AG10803 (cell line): ENCODE data around the gene ELN.

Source experiments
- DNase-seq: peaks from one replicate; pipeline ENCODE4 v3.0.0; 2010; ENCODE audit warnings: low read depth
- H3K4me3 ChIP-seq: 2 replicates; pipeline ENCODE4 v1.5.1; 2011; ENCODE audit warnings: mild to moderate bottlenecking, low read length, control low read depth
- TF ChIP-seq, protein P1 (sequence below): conservative IDR thresholded peaks from 2 replicates; pipeline ENCODE4 v1.5.1; 2011; ENCODE audit warnings: mild to moderate bottlenecking, low read length, control low read depth, inconsistent platforms

ELN gene

DNA sequence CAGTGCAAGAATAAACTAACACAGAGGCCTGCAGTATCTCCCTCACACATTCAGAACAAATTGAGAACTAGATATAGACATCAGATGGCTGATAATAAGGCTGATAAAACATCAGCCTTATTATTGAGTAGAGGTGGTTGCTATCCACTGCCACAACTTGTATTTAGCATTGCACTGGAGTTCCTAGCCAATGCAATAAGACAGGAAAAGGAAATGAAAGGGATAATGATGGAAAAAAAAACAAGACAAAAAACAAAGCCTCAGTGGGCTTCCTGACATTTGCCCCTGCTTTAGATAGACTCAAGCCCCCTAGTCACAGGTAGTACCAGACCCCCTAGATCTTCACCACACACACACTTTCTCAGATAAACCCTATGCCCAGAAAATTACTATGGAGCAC, 33.2 kb upstream of the ELN start:
- TF ChIP-seq, protein P1, sequence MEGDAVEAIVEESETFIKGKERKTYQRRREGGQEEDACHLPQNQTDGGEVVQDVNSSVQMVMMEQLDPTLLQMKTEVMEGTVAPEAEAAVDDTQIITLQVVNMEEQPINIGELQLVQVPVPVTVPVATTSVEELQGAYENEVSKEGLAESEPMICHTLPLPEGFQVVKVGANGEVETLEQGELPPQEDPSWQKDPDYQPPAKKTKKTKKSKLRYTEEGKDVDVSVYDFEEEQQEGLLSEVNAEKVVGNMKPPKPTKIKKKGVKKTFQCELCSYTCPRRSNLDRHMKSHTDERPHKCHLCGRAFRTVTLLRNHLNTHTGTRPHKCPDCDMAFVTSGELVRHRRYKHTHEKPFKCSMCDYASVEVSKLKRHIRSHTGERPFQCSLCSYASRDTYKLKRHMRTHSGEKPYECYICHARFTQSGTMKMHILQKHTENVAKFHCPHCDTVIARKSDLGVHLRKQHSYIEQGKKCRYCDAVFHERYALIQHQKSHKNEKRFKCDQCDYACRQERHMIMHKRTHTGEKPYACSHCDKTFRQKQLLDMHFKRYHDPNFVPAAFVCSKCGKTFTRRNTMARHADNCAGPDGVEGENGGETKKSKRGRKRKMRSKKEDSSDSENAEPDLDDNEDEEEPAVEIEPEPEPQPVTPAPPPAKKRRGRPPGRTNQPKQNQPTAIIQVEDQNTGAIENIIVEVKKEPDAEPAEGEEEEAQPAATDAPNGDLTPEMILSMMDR: no peak

DNA sequence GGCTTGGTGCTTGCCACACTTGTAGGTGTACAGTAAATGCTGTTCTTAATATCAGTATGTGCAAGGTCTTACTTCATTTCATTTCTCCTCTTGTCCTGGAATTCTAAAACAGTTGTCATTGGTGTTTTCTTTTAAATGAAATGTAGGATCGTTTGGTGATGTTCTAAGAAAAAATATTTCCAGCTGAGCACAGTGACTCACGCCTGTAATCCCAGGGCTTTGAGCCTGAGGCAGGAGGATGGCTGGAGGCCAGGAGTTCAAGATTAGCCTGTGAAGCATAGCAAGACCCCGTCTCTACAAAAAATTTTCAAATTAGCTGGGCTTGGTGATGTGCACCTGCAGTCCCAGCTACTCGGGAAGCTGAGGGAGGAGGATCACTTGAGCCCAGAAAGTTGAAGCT, 32.6 kb upstream of the ELN start:
- TF ChIP-seq, protein P1: no peak
- DNase-seq: peak; percentile 83
- no peak overlapping the region for H3K4me3 ChIP-seq

More for the DNA sequence above, 33.2 kb upstream of the ELN start:
- DNase-seq: no peak
- no peak overlapping the region for H3K4me3 ChIP-seq

DNA sequence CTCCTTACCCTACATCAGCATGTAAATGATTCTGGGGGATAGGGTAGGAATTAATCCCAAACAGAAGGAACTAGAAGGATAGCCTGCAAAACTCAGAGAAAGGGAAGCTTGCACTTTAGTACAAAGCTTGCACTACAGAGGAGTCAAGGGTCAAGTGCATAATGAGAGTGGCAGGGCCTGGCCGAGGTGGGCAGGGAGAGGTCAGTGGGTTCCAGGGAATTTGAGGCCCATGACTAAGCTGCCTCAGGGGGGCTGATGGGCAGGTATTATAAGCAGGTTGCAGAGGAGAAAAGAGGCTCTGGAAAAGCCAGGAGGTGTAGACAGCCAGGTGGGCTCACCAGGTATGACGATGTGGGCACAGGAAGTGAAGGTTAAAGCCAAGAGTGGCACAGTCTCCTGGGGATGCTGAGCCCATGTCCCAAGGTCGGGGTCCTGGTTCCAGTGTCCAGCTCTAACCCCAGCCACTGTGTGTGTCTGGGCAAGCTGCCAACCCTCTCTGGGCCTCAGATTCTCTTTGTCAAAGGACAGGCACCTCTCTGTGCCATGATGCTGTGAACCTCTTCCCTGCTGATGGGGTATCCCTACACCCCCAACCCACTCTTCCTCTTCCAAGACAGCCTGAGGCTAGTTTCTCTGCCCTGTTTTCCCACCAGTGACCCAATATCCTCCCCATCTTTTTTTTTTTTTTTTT, 32.0 kb upstream of the ELN start:
- TF ChIP-seq, protein P1: no peak
- DNase-seq: no peak
- H3K4me3 ChIP-seq: no peak overlapping the region

DNA sequence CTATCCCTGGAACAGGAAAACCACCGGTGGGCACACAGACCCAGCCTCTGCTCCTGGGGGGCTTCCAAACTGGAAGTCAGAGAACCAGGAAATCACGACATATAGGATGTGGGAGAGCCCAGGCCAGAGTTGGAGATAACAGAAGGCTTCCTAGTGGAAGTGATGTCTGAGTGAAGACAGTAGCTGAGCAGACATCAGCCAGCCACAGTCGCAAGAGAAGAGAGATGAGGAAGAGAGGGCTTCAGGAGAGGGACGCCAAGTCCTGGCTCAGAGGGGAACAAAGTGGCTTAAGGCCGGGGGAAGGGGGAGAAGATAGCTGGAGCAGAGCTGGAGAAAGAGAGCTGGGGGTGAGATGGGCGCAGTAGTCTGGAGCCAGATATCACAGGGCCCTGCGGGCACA, 30.9 kb upstream of the ELN start:
- DNase-seq: no peak
- H3K4me3 ChIP-seq: no peak overlapping the region
- TF ChIP-seq, protein P1: no peak

DNA sequence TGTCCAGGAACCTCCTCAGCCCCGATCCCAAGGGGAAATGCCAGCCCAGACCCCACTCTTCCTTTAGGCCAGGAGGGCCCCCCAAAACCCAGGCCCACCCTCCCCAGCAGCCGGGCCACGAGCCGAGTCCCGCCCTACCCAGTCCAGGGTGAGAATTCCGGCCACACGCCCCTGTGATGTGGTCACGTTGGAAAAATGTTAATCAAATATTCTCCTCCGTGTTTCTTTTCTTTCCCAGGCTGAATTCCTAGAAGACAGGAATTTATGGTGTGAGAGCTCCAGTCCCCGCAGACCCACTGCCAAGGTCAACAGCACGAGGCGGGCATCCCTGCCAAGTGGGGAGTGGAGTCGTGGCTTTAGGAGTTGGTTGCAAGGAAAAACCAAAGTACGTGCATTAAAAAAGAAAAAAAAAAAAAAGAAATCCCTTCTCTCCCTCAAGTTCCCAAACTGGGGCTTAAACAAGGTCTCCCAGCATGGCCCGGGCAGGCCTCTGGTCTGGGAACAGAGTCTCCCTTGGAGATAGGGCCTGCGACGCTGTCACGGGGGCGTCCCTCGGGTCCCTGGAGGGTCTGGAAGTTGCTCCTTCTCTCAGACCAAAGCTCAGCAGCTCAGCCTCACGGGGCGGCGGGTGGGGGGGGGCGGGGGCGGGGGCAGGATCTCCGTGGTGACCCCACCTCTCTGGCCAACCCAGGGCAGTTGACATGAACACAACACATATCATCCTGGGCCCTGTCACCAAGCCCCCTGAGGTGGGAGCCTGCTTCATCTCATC, 28.1 kb upstream of the ELN start:
- DNase-seq: peak; percentile 99
- H3K4me3 ChIP-seq: no peak overlapping the region
- TF ChIP-seq, protein P1: no peak

DNA sequence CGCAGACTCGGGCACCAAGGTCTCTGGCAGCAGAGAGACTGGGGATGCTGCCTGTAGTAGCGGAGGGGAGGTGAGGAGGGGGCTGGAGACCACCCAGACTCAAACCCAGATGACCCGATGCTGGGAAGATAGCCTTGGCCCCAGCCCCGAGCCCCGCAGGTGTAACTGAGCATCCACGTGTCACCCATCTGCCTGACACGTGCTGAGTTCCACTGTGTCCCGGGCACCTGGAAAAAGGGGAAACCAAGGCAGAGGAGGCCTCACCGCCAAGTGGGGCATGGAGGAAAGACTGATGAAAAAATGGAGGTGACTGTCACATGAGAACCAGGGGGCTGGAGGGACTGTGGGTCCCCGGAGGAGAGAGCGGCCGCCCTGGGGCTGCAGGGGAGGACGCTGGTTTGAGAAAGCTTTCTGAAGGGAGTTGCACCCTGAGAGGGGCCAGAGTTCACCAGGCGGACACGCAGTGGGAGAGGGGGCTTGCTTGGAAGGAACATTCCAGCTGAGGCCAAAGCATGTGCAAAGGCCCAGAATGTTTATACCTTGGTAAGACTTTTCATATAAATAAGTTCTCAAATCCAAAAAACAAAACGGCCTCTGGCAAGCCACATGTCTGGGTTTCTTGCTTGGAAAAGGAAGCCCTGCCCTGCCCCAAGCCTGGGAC, 27.4 kb upstream of the ELN start:
- no peak for DNase-seq
- H3K4me3 ChIP-seq: no peak overlapping the region
- TF ChIP-seq, protein P1: no peak
